K562 (cell line): ENCODE results near the gene MACF1. TPM values are rescaled to one million over a fixed set of nuclear protein-coding genes. Genes with fewer than 3 reads are reported as not detected.
A peak's percentile ranks its signal among the peaks of the same experiment; 100 is the strongest.

Experiments
- CEBPG ChIP-seq, 3 experiments: fragments of 200-800 bp in 1 of 3; sonication (Bioruptor generic) in 1 of 3; sonication (generic) in 1 of 3; formaldehyde crosslinking in 1 of 3; IDR thresholded peaks in 2 of 3; conservative IDR thresholded peaks in 1 of 3; 2 replicates each; pipeline versions ENCODE4 v1.6.1 to v1.8.0; 2016 to 2022; ENCODE audit warnings: missing compliant biosample characterization in 2 of 3, missing genetic modification characterization in 2 of 3, mild to moderate bottlenecking in 1 of 3, missing genetic modification reagents in 1 of 3
- CREM ChIP-seq: IDR thresholded peaks from 2 replicates; pipeline ENCODE4 v1.6.1; 2014; ENCODE audit warnings: antibody characterized with exemption, low read depth
- CXXC5 ChIP-seq: fragments of 250-450 bp; sonication (Bioruptor Pico); IDR thresholded peaks from 2 replicates; pipeline ENCODE4 v1.8.0; 2022; ENCODE audit warnings: inconsistent platforms, mild to moderate bottlenecking, moderate library complexity
- HOXB6 ChIP-seq: fragments of 250-450 bp; sonication (Bioruptor Pico); IDR thresholded peaks from 2 replicates; pipeline ENCODE4 v1.5.1; 2022; ENCODE audit warnings: mild to moderate bottlenecking, borderline replicate concordance
- KDM1A ChIP-seq, 2 experiments: fragments of 450-650 bp; IDR thresholded peaks; 2 replicates each; pipeline ENCODE4 v1.6.1; 2016; ENCODE audit warnings: mild to moderate bottlenecking in 2 of 2
- MEF2A ChIP-seq: IDR thresholded peaks from 2 replicates; pipeline ENCODE4 v1.6.1; 2011; ENCODE audit warnings: low read depth, mild to moderate bottlenecking, low read length, moderate library complexity; ENCODE audit not compliant: control insufficient read depth
- NBN ChIP-seq: fragments of 450-650 bp; IDR thresholded peaks from 2 replicates; pipeline ENCODE4 v1.6.1; 2016; ENCODE audit warnings: low read depth, mild to moderate bottlenecking
- POLR2G ChIP-seq: fragments of 200-400 bp; formaldehyde crosslinking; IDR thresholded peaks from 2 replicates; pipeline ENCODE4 v1.6.1; 2017; ENCODE audit warnings: low read depth, mild to moderate bottlenecking, antibody characterized with exemption, low read length, moderate library complexity
- SP1 ChIP-seq: sonication (generic); formaldehyde crosslinking; IDR thresholded peaks from 2 replicates; pipeline ENCODE4 v1.8.1; 2022; ENCODE audit warnings: mild to moderate bottlenecking, missing genetic modification reagents
- SREBF1 ChIP-seq: fragments of 150-350 bp; IDR thresholded peaks from 2 replicates; pipeline ENCODE4 v1.6.1; 2014; ENCODE audit warnings: antibody characterized with exemption, low read depth, low read length, borderline replicate concordance
- TBP ChIP-seq: optimal IDR thresholded peaks from 2 replicates; pipeline ENCODE3; 2011; ENCODE audit warnings: low read depth, low read length, improper control_type of control experiment
- TEAD1 ChIP-seq, 2 experiments: fragments of 450-650 bp in 1 of 2; sonication (generic) in 1 of 2; formaldehyde crosslinking; IDR thresholded peaks; 2 replicates each; pipeline versions ENCODE4 v1.4.0 to v1.8.0; 2020 to 2022; ENCODE audit warnings: mild to moderate bottlenecking in 2 of 2, missing genetic modification reagents in 1 of 2
- ZNF124 ChIP-seq: sonication (generic); formaldehyde crosslinking; IDR thresholded peaks from 2 replicates; pipeline ENCODE4 v1.8.1; 2022; ENCODE audit warnings: missing genetic modification reagents
- polyA plus RNA-seq, 8 experiments: library from polyadenylated mRNA; depleted of rRNA in 4 of 8; stranded (reverse) in 5 of 8; unstranded in 3 of 8; fragments of >200 nt; fragmentation: Nextera tagmentation in 2 of 8; fragmentation: Illumina TruSeq in 1 of 8; extraction: Ambion mirVana in 2 of 8; extraction: Trizol in 1 of 8; gene quantifications; 2 replicates each; pipeline versions ENCODE4 v1.2.1 to v1.2.3, GENCODE V29; 2011 to 2014; ENCODE audit warnings: inconsistent platforms in 1 of 8, missing spikeins in 1 of 8
- total RNA-seq, 7 experiments: library from RNA; depleted of rRNA in 6 of 7; stranded (reverse); fragments of >200 nt in 6 of 7; fragmentation: Illumina TruSeq in 2 of 7; extraction: Trizol in 2 of 7; gene quantifications; 2 replicates each; pipeline versions ENCODE4 v1.2.1 to v1.2.3, GENCODE V29; 2011 to 2021; ENCODE audit warnings: low replicate concordance in 1 of 7
- TF ChIP-seq, protein P1 (sequence below), 2 experiments: fragments of 150-350 bp in 1 of 2; IDR thresholded peaks; 2 replicates each; pipeline ENCODE4 v1.6.1; 2012 to 2016; ENCODE audit warnings: low read depth in 2 of 2, low read length in 2 of 2, mild to moderate bottlenecking in 1 of 2, moderate library complexity in 1 of 2
- TF ChIP-seq, protein P2 (sequence below): IDR thresholded peaks from 3 replicates; pipeline ENCODE4 v1.6.1; 2011; ENCODE audit warnings: borderline replicate concordance, mild to moderate bottlenecking, moderate library complexity; ENCODE audit not compliant: insufficient read length; ENCODE audit errors: extremely low read depth
- TF ChIP-seq, protein P3 (sequence below): sonication (generic); IDR thresholded peaks from 2 replicates; pipeline ENCODE4 v1.6.1; 2016
- TF ChIP-seq, protein P4 (sequence below), 2 experiments: fragments of 450-650 bp in 1 of 2; sonication (generic) in 1 of 2; formaldehyde crosslinking in 1 of 2; IDR thresholded peaks in 1 of 2; conservative IDR thresholded peaks in 1 of 2; 2 replicates each; pipeline versions ENCODE4 v1.6.1 to v1.8.1; 2016 to 2023; ENCODE audit warnings: mild to moderate bottlenecking in 2 of 2, moderate library complexity in 2 of 2, inconsistent platforms in 1 of 2, missing genetic modification reagents in 1 of 2

The MACF1 gene
- total and polyA plus RNA-seq, 9 of the 15 experiments (the other 6 are each of a cell fraction or from before 2014, with no cell fraction given), result 13.2 to 232 (median 112) TPM

DNA sequence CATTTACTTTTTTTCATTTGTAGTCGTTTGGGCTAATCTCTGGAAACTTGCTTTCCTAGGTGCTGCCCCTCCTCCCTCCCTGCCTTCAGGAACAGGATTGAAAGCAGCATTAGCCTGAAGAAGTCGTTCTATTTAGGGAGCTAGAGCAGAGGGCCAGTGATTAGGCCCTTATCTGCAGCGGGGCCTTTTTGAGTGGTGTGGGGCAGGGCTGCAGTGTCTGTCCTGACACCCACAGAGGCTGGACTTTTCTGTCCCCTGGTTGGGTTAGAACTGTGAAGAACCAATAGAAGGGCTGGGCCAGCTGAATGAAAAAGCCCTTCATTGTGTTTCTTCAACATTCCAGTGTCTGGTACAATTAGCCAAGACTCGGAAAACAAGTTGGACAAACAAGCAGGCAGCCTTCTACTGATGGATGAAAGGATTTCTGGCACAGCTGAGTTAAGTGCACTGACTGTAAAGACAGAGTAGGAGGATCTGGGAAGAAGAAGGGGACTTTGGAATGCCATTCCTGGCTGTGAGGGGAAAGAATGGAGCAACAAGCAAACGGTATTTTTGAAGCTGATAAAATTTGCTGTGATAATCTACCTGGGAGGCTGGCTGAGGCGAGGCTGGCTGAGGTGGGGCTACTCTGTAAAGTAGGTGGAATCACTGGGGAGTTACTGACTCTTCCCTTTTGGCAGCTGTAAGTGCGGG lies 9.7 kb downstream of the MACF1 start (continued):
- TF ChIP-seq, protein P1, sequence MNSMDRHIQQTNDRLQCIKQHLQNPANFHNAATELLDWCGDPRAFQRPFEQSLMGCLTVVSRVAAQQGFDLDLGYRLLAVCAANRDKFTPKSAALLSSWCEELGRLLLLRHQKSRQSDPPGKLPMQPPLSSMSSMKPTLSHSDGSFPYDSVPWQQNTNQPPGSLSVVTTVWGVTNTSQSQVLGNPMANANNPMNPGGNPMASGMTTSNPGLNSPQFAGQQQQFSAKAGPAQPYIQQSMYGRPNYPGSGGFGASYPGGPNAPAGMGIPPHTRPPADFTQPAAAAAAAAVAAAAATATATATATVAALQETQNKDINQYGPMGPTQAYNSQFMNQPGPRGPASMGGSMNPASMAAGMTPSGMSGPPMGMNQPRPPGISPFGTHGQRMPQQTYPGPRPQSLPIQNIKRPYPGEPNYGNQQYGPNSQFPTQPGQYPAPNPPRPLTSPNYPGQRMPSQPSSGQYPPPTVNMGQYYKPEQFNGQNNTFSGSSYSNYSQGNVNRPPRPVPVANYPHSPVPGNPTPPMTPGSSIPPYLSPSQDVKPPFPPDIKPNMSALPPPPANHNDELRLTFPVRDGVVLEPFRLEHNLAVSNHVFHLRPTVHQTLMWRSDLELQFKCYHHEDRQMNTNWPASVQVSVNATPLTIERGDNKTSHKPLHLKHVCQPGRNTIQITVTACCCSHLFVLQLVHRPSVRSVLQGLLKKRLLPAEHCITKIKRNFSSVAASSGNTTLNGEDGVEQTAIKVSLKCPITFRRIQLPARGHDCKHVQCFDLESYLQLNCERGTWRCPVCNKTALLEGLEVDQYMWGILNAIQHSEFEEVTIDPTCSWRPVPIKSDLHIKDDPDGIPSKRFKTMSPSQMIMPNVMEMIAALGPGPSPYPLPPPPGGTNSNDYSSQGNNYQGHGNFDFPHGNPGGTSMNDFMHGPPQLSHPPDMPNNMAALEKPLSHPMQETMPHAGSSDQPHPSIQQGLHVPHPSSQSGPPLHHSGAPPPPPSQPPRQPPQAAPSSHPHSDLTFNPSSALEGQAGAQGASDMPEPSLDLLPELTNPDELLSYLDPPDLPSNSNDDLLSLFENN (IDR thresholded peaks at IDR 0.05; ENCODE audit: low read depth in 2 of 2, low read length in 2 of 2), result peak in 1 of 2 experiments; percentile 12; a peak in 1 of 4 replicates
- TF ChIP-seq ZNF124 (CRISPR knock-in tag) (no peak), MEF2A (peak; percentile 95), KDM1A (IDR thresholded peaks at IDR 0.05) (peak; percentile 27 to 66; a peak in 3 of 4 replicates), SREBF1 (no peak), TBP (peak; percentile 34), CEBPG (CRISPR knock-in tag; IDR thresholded peaks at IDR 0.05) (0 out of 2 replicates have a peak, but pooled peaks have one; percentile 18), CEBPG (tag; conservative IDR thresholded peaks at IDR 0.05 in 1 of 2, IDR thresholded peaks at IDR 0.05 in 1 of 2) (no peak), NBN (no peak), CREM (peak; percentile 24; the same call in 1 of the 2 replicates), TEAD1 (CRISPR knock-in tag; IDR thresholded peaks at IDR 0.05) (peak in 1 of 2 experiments; percentile 66; a peak in 1 of 4 replicates), HOXB6 (CRISPR knock-in tag) (no peak), CXXC5 (CRISPR knock-in tag) (peak; percentile 13; the same call in 1 of the 2 replicates), POLR2G (no peak), SP1 (CRISPR knock-in tag) (peak; percentile 10; the same call in 1 of the 2 replicates)
- TF ChIP-seq, protein P2, sequence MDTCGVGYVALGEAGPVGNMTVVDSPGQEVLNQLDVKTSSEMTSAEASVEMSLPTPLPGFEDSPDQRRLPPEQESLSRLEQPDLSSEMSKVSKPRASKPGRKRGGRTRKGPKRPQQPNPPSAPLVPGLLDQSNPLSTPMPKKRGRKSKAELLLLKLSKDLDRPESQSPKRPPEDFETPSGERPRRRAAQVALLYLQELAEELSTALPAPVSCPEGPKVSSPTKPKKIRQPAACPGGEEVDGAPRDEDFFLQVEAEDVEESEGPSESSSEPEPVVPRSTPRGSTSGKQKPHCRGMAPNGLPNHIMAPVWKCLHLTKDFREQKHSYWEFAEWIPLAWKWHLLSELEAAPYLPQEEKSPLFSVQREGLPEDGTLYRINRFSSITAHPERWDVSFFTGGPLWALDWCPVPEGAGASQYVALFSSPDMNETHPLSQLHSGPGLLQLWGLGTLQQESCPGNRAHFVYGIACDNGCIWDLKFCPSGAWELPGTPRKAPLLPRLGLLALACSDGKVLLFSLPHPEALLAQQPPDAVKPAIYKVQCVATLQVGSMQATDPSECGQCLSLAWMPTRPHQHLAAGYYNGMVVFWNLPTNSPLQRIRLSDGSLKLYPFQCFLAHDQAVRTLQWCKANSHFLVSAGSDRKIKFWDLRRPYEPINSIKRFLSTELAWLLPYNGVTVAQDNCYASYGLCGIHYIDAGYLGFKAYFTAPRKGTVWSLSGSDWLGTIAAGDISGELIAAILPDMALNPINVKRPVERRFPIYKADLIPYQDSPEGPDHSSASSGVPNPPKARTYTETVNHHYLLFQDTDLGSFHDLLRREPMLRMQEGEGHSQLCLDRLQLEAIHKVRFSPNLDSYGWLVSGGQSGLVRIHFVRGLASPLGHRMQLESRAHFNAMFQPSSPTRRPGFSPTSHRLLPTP, result no peak
- TF ChIP-seq, protein P3, sequence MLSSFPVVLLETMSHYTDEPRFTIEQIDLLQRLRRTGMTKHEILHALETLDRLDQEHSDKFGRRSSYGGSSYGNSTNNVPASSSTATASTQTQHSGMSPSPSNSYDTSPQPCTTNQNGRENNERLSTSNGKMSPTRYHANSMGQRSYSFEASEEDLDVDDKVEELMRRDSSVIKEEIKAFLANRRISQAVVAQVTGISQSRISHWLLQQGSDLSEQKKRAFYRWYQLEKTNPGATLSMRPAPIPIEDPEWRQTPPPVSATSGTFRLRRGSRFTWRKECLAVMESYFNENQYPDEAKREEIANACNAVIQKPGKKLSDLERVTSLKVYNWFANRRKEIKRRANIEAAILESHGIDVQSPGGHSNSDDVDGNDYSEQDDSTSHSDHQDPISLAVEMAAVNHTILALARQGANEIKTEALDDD, result peak; percentile 76
- TF ChIP-seq, protein P4, sequence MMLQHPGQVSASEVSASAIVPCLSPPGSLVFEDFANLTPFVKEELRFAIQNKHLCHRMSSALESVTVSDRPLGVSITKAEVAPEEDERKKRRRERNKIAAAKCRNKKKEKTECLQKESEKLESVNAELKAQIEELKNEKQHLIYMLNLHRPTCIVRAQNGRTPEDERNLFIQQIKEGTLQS (IDR thresholded peaks at IDR 0.05), result no peak
- TF ChIP-seq, protein P4 (CRISPR knock-in tag; conservative IDR thresholded peaks at IDR 0.05), result no peak
